ENCODE data around the gene APOC1. TPM values are rescaled to one million over a fixed set of nuclear protein-coding genes. Genes with fewer than 3 reads are reported as not detected.

APOC1 gene
- 0.69 and 0.79 TPM in 2 replicates for total RNA-seq

DNA sequence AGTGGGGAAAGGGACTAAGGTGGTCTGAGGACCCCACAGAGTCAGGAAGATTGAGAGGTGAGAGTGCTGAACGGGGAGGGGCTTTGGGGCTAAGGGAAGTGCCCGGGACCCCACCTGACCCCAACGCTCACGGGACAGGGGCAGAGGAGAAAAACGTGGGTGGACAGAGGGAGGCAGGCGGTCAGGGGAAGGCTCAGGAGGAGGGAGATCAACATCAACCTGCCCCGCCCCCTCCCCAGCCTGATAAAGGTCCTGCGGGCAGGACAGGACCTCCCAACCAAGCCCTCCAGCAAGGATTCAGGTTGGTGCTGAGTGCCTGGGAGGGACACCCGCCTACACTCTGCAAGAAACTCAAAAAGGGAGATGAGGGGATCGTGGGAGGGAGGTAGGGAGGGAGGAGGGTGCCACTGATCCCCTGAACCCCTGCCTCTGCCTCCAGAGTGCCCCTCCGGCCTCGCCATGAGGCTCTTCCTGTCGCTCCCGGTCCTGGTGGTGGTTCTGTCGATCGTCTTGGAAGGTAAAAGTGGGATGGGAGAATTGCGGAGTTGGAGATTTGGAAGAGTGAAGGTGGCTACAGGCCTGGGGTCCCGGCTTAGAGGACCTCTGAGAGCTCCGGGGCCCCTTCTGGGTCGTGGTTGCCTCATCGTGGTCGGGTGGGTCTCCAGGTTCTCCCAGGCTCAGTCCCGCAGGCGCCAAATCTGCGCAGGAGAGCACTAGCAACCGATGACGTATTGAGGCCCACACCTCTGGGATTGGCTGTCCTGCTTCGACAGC is at the start of gene APOC1:
APOC1 (plus strand) TSS at position 176 of the 774 bp plus-strand sequence; CDS start at position 460, 284 bp downstream.

DNA sequence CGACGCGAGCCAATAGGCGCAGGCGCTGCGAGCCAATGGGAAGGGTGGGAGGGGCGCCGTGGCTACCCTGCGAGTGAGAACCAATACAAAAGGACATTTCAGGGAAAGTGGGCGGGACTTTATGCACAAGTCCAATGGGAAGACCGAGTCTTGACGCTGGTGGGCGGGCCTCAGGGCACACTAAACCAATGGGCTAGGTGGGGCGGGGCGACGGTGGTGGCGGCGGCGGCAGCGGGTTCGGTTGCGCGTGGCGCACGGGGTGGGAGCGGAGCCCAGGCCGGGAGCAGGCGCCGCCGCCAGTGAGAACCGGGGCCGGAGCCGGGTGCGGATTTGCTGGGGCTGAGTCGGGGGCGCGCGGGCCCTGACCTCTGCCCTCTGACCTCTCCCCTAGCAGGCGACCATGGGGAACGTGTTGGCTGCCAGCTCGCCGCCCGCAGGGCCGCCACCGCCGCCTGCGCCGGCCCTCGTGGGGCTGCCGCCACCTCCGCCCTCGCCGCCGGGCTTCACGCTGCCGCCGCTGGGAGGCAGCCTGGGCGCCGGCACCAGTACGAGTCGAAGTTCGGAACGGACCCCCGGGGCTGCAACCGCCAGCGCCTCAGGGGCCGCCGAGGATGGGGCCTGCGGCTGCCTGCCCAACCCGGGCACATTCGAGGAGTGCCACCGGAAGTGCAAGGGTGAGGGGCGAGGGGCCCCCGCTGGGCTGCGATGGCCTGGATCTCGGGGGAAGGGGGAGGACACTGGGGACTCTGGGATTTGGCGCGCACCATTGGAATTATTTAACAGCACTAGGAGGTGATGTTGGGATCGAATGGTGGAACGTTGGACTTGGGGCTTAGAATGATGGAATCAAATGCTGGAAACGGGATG is 23.2 kb upstream of the APOC1 start, which contains the start of gene TOMM40:
TOMM40 (plus strand) TSS at position 239 of the 867 bp plus-strand sequence; CDS start at position 401, 162 bp downstream.

DNA sequence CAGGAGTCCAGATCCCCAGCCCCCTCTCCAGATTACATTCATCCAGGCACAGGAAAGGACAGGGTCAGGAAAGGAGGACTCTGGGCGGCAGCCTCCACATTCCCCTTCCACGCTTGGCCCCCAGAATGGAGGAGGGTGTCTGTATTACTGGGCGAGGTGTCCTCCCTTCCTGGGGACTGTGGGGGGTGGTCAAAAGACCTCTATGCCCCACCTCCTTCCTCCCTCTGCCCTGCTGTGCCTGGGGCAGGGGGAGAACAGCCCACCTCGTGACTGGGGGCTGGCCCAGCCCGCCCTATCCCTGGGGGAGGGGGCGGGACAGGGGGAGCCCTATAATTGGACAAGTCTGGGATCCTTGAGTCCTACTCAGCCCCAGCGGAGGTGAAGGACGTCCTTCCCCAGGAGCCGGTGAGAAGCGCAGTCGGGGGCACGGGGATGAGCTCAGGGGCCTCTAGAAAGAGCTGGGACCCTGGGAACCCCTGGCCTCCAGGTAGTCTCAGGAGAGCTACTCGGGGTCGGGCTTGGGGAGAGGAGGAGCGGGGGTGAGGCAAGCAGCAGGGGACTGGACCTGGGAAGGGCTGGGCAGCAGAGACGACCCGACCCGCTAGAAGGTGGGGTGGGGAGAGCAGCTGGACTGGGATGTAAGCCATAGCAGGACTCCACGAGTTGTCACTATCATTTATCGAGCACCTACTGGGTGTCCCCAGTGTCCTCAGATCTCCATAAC is 8.8 kb upstream of the APOC1 start, which contains the start of gene APOE:
APOE (plus strand) TSS at position 360 of the 724 bp plus-strand sequence. CDS start 829 bp downstream, outside the sequence.

DNA sequence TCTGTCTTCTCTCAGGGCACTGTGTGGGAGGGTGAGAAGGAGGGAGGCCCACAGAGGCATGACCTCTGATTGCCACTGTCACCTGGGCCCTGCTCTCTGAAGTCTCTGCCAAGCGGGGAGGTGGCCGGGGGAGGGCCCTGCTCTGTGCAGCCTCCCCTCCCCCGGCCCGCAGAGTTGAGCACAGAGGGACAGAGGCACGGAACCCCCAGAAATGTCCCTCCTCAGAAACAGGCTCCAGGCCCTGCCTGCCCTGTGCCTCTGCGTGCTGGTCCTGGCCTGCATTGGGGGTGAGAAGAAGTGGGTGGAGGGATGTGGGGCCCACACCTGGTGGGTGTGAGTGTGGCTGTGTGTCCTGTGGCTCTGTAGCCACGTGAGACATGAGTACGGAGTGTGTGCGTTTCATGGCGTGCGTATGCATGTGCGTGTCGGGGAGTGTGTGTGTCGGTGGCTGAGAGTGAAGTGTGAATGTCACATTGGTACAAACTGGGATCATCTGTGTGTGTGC is 27.7 kb downstream of the APOC1 start, which contains the start of gene APOC4:
APOC4 (plus strand) TSS at position 171 of the 505 bp plus-strand sequence; CDS start at position 212, 41 bp downstream.

DNA sequence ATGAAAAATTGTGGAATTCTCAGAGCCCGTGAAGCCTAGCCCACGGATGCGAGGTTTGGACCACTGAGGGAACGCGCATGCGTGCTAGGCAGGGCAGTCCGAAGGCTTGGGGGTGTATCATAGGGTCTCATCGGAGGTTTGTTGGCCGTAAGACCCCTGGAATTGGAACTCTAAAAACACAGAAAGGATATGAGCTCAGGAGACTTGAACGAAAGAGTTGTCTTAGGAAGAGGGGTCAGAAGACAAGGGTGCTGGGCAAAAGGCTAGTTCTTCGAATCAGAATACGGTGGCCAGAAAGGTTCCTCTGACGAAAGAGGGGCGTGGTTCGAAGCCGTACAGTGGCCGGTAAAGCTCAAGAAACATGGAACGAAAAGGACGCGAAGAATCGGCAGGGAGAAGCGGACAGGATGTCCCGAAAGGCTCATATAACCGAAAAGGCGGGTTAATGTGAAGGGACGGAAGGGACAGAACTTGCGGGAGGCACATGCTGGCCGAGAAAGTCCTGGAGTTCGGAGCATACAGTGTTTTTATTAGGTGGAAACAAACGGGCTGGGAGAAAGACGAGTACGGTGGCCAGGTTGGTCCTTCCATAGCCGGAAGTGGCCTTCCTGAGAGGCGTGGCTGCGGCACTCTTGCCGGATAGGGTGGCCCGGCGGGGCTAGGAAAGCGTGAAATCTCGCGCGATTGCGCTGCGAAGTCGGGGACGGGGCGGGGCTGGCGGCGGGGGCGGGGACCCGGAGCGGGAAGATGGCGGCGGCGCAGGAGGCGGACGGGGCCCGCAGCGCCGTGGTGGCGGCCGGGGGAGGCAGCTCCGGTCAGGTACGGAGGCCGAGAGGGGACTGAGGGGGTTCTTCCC is 40.5 kb downstream of the APOC1 start, which contains the start of gene CLPTM1:
CLPTM1 (plus strand) TSS at position 732 of the 856 bp plus-strand sequence; CDS start at position 748, 16 bp downstream.

Other genes with a start within 250 kb of the APOC1 start
- gene CEACAM19, start 243.1 kb upstream of the APOC1 start, total RNA-seq: 0.26 and 0.95 TPM in 2 replicates
- 0.09 TPM in 1 of 2 replicates, not detected in the other for gene CEACAM16, start 215.5 kb upstream of the APOC1 start, total RNA-seq
- 5.0 and 12.5 TPM in 2 replicates for gene BCL3, start 165.9 kb upstream of the APOC1 start, total RNA-seq
- 0.09 TPM in 1 of 2 replicates, not detected in the other for gene CBLC, start 136.7 kb upstream of the APOC1 start, total RNA-seq
- gene BCAM, start 105.5 kb upstream of the APOC1 start, total RNA-seq: 6.6 and 8.9 TPM in 2 replicates
- 33.6 and 40.5 TPM in 2 replicates for gene NECTIN2, start 68.3 kb upstream of the APOC1 start, total RNA-seq
- gene TOMM40, start 23.4 kb upstream of the APOC1 start, total RNA-seq: 18.8 and 19.6 TPM in 2 replicates
- gene APOE, start 8.8 kb upstream of the APOC1 start, total RNA-seq: 7.2 and 8.0 TPM in 2 replicates
- not detected in 2 replicates for gene APOC4, start 27.6 kb downstream of the APOC1 start, total RNA-seq
- not detected in 2 replicates for gene APOC2, start 31.4 kb downstream of the APOC1 start, total RNA-seq
- 26.1 and 30.4 TPM in 2 replicates for gene CLPTM1, start 40.8 kb downstream of the APOC1 start, total RNA-seq
- gene RELB, start 86.9 kb downstream of the APOC1 start, total RNA-seq: 3.3 and 6.9 TPM in 2 replicates
- 12.3 and 17.8 TPM in 2 replicates for gene CLASRP, start 124.4 kb downstream of the APOC1 start, total RNA-seq
- not detected in 2 replicates for gene ZNF296, start 161.9 kb downstream of the APOC1 start, total RNA-seq
- gene GEMIN7, start 164.7 kb downstream of the APOC1 start, total RNA-seq: 9.9 and 11.8 TPM in 2 replicates
- gene PPP1R37, start 178.6 kb downstream of the APOC1 start, total RNA-seq: 25.0 and 32.2 TPM in 2 replicates
- gene NKPD1, start 246.4 kb downstream of the APOC1 start, total RNA-seq: 0.47 and 0.52 TPM in 2 replicates

All from bronchial smooth muscle cell (primary cell).